ENCODE results near the gene ATP6V1A. TPM values are rescaled to one million over a fixed set of nuclear protein-coding genes. Genes with fewer than 3 reads are reported as not detected.

Gene ATP6V1A
- total RNA-seq, 1 donor from 2014 or later = 102 TPM

- no peaks in the 10 kb centered on the region for H3K9me3 ChIP-seq
- TF ChIP-seq, protein P1, sequence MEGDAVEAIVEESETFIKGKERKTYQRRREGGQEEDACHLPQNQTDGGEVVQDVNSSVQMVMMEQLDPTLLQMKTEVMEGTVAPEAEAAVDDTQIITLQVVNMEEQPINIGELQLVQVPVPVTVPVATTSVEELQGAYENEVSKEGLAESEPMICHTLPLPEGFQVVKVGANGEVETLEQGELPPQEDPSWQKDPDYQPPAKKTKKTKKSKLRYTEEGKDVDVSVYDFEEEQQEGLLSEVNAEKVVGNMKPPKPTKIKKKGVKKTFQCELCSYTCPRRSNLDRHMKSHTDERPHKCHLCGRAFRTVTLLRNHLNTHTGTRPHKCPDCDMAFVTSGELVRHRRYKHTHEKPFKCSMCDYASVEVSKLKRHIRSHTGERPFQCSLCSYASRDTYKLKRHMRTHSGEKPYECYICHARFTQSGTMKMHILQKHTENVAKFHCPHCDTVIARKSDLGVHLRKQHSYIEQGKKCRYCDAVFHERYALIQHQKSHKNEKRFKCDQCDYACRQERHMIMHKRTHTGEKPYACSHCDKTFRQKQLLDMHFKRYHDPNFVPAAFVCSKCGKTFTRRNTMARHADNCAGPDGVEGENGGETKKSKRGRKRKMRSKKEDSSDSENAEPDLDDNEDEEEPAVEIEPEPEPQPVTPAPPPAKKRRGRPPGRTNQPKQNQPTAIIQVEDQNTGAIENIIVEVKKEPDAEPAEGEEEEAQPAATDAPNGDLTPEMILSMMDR (IDR thresholded peaks at IDR 0.05) = no peak
- intact Hi-C loops (cut with DNase I) = no loop called here
- H3K4me1 ChIP-seq = peaks cover 40% of the 10 kb centered on the region
- H3K36me3 ChIP-seq = no peaks in the 10 kb centered on the region
- DNase-seq (no peak), ATAC-seq (no peak)
- H3K27me3 ChIP-seq = no peaks in the 10 kb centered on the region
- H3K27ac ChIP-seq = peak overlapping the region; percentile 99
- peak overlapping the region; percentile 85 for H3K4me3 ChIP-seq
Observed at GRCh38 chr3:113747283-113748046, 630 bp downstream of the ATP6V1A start.

DNA sequence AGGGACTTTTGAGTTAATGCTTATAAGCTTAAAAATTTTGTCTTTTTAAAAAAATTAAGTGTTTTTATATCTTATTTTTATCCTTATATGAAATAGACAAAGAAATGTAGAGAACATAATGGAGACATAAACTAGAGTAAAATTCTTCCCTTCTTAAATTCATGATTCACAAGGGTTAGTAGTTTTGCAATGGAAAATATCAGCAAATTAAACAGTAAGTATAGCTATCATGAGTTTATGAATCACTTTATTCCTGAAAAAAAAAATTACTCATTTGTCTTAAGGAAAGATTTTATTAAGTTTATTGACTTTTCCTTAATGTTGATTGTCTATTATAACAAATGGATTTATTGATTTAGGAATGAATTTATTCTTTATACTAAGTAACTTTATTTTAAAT lies 4.3 kb downstream of the ATP6V1A start:
- Histone ChIP-seq H3K27me3 (no peaks in the 10 kb centered on the region), H3K4me1 (peaks cover 17% of the 10 kb centered on the region), H3K9me3 (no peaks in the 10 kb centered on the region), H3K27ac (no peak overlapping the region), H3K36me3 (no peaks in the 10 kb centered on the region), H3K4me3 (no peak overlapping the region)
- TF ChIP-seq, protein P1 (IDR thresholded peaks at IDR 0.05) = no peak
- intact Hi-C loops (cut with DNase I) = no loop called here
- no peak for ATAC-seq
- DNase-seq = no peak

GRCh38 chr3:113753376-113753985 lies 6.6 kb downstream of the ATP6V1A start:
- Histone ChIP-seq H3K9me3 (no peaks in the 10 kb centered on the region), H3K36me3 (no peaks in the 10 kb centered on the region), H3K27me3 (no peaks in the 10 kb centered on the region), H3K4me1 (peaks cover 5% of the 10 kb centered on the region), H3K4me3 (no peak overlapping the region), H3K27ac (no peak overlapping the region)
- DNase-seq (no peak), ATAC-seq (no peak)
- TF ChIP-seq, protein P1 (IDR thresholded peaks at IDR 0.05) = no peak
- intact Hi-C loops (cut with DNase I) = no loop called here

DNA sequence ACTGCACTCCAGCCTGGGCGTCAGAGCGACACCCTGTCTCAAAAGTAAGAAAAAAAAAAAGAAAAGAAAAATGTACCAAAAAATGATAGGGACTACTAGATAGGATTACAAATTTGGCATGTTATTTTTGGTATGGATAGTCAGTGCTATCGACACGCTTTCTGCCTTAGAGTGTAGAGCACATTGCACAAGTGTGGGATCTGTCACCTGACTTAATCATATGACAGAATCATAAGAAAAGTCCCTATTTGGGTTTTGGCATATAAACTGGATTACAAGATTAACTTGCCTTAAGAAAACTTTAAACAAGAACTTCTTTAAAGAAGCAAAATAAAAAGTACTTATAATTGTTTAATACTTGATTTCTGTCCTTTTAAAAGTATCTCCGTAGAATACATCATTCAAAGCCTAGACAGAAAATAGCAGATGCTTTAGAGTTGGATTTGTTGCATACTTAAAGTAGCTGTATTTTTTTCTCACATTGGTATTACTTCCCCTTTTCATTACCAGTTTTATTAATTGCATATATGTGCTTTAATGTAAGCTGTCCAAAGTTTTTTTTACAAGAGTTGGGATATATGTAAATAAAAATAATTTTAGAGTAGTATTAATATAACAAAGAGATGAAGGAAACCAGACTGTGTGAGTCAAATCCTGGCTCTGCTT lies 7.8 kb downstream of the ATP6V1A start:
- Histone ChIP-seq H3K27ac (no peak overlapping the region), H3K4me1 (no peaks in the 10 kb centered on the region), H3K27me3 (no peaks in the 10 kb centered on the region), H3K36me3 (no peaks in the 10 kb centered on the region), H3K4me3 (no peak overlapping the region), H3K9me3 (no peaks in the 10 kb centered on the region)
- intact Hi-C loops (cut with DNase I) = no loop called here
- TF ChIP-seq, protein P1 (IDR thresholded peaks at IDR 0.05) = no peak
- no peak for DNase-seq
- ATAC-seq = peak; percentile 41

DNA sequence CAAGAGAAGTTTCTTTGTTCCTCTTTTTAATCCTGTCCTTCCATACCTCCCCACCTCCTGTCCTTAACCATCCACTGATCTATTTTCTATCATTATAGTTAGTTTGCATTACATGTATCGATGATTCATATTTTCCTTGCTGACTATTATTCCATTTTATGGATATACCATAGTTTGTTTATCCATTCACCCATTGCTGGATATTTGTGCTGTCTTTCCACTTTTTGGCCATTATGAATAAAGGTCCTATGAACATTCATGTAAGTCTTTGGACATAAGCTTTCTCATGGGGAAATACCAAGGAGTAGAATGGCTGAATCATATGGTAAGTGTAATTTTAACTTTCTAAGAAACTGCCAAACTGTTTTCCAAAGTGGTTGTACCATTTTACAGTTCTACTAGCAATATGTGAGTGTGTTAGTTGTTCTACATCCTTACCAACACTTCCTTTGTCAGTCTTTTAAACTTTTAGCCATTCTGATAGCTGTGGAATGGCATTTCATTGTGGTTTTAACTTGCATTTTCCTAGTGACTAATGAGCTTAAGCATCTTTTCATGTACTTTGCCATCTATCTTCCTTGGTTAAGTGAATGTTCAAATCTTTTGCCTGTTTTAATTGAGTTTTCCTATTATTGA lies 11.7 kb downstream of the ATP6V1A start:
- H3K27ac ChIP-seq = no peak overlapping the region
- TF ChIP-seq, protein P1 (IDR thresholded peaks at IDR 0.05) = no peak

More for the DNA sequence above, 11.7 kb downstream of the ATP6V1A start:
- no peak overlapping the region for H3K4me3 ChIP-seq
- H3K4me1 ChIP-seq = no peaks in the 10 kb centered on the region
- no peaks in the 10 kb centered on the region for H3K36me3 ChIP-seq
- no peak for DNase-seq
- intact Hi-C loops (cut with DNase I) = no loop called here
- ATAC-seq = no peak
- H3K9me3 ChIP-seq = no peaks in the 10 kb centered on the region
- no peaks in the 10 kb centered on the region for H3K27me3 ChIP-seq

Measured in upper lobe of right lung (tissue), 1 donor.